GM18868 (cell line): ENCODE measurements around the gene MYLK4.

Source experiments
- ATAC-seq: cut with Tn5 transposase; IDR thresholded peaks from one replicate; pipeline ENCODE4 v1.9.1; 2021; ENCODE audit warnings: mild to moderate bottlenecking, moderate library complexity; ENCODE audit not compliant: unreplicated experiment

MYLK4 gene

GRCh38 chr6:2750832-2751231 is at the start of gene MYLK4:
TSS of gene MYLK4 (minus strand) at chr6:2750922. CDS start at chr6:2749294, 1,628 bp downstream.
- no peak for ATAC-seq

DNA sequence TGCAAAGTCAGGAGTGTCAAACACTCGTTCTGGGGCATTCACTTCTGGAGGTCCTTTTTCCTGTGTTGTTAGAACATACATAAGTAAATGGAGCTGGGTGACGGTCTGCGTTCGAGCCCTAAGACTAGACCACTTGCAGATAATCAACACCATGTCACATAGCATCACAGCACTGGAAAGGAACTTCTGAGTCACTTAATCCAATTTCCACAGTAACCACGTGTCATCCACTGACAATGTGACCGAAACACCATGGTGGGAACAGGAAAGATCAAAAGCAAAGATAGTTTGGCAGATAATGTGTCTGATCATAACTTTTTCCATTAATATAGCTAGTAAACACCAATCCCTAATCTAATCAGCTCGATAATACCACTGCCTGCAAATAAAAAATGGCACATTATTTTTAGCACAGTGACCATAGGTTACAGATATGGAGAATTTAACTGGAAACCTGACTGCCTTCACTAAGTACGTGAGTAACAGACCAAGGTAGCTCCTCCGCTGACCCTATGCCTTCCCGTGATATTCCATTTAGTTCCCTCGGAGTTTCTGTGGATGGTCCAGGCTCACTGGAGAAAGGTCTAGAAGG is 49.3 kb upstream of the MYLK4 start:
- no peak for ATAC-seq

GRCh38 chr6:2798586-2799134 is 47.9 kb upstream of the MYLK4 start:
- no peak for ATAC-seq

- no peak for ATAC-seq
Observed at GRCh38 chr6:2797564-2798031, 46.9 kb upstream of the MYLK4 start.

DNA sequence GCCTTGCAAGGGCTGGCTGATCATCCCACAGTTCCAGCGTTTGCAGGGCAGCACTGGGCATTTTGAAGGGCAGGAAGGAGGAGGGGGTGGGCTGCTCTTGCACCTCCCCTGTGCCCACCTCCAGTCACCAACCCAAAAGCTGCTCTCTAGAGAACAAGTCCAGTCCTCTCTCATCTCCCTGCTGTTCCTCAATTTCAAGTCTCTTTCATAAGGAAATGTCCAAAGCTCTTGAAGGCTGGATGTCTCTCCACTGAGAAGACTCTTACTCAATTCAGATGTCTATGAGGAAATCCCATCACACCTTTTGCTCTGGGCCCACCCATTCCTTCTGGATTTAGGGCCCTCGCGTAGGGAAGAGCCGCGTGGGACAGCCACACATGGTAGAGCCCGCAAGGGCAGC is 46.1 kb upstream of the MYLK4 start:
- no peak for ATAC-seq

DNA sequence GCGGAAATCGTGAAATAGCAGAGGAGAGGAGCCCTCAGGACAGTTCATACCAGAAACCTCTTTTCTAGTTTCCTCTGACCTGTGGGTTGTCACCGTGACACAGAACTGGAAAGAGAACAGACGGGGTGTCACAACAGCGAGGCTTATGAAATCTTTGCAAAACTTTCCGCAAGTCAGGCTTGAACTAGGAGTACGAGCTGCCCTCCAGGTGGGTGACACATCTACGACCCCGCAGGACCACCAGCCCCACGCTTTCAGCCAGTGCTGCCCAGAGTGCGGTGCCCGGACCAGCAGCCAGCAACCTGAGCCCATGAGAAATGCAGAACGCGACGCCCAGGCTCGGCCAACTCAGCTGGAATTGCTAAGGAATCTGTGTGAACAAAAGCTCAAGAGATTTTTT is 45.2 kb upstream of the MYLK4 start:
- no peak for ATAC-seq

DNA sequence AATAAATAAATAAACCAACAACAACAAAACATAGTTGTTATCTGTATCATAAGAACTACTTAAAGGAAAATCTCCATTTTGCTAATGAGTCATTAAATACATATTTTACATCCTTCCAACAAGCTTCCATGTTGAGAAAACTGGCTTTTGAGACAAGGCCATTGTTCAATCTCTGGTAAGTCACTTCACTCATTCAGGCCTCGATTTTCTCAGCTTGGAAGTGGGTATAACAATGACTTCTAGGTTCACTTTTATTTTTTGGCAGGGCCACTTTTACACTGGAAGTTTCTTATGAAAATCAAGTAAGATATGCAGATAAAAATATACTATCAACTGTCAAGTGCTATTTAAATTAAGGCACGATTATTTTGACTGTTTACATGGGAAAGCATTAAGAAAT is 44.4 kb upstream of the MYLK4 start:
- ATAC-seq: no peak

- no peak for ATAC-seq
Observed at GRCh38 chr6:2794171-2794730, 43.5 kb upstream of the MYLK4 start.

- ATAC-seq: no peak
Observed at GRCh38 chr6:2793534-2794151, 42.9 kb upstream of the MYLK4 start.

GRCh38 chr6:2792330-2793110 is 41.8 kb upstream of the MYLK4 start:
- ATAC-seq: no peak

- ATAC-seq: no peak
Observed at GRCh38 chr6:2791450-2791974, 40.8 kb upstream of the MYLK4 start.

- peak; percentile 62 for ATAC-seq
Observed at GRCh38 chr6:2790588-2791449, 40.1 kb upstream of the MYLK4 start.

- ATAC-seq: no peak
Observed at GRCh38 chr6:2786269-2786668, 35.5 kb upstream of the MYLK4 start.

GRCh38 chr6:2784930-2785329 is 34.2 kb upstream of the MYLK4 start:
- ATAC-seq: no peak

DNA sequence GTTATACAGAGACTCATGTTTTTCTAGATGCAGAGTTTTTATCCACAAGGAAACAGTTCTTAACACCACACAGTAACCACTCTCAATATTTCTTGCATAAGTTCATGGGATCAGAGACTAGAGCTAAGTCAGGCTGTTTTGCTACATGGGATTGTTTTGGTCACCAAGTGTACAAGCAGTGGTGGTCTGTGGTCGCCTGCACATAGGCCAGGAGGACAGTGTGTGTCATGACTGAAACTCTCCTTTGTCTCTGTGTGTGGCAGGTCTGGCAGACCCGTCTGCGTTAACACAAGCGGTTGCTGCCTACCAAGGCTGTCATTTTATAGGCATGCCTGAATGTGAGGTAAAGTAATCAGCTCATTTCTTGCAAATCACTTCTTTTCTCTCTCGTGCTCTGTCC is 33.3 kb upstream of the MYLK4 start:
- no peak for ATAC-seq

GRCh38 chr6:2783188-2783963 is 32.7 kb upstream of the MYLK4 start:
- no peak for ATAC-seq

DNA sequence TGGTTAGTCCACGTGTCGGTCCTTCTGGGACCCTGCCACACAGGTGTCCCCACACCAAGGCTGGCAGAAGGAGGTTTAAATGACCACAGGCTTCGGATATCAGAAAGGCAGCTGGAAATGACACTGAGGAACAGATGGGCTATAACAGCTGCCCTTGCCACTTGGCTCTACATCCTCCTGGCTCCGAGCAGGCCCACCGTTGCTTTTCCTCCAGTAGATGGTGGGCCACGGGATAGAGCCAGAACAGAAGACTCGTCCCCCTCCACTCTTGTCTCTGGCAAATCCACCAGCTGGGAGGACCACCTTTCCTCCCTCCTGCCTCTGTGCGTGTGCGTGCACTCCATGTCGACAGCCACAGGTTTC is 32.1 kb upstream of the MYLK4 start:
- ATAC-seq: no peak

DNA sequence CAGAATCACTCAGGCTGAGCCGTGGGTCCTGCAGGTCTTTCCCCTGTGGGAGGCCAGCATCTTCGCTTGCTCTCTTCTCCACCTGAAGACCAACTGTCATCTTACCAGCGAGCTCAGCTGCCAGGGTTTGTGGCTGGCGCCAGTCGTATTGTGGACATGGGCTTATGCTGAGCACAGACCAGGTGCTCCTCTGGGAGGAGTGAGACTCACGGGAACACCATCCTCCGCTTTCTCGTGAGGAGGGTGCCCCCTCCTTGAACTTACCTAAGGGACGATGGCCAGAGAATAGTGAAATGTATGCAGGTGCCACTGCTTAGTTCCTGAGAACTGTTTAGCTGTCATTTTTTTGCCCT is 31.6 kb upstream of the MYLK4 start:
- ATAC-seq: no peak

GRCh38 chr6:2781685-2782355 is 31.1 kb upstream of the MYLK4 start:
- ATAC-seq: no peak
